Frontal cortex (tissue), 4 donors: ENCODE results near the gene ARL15. TPM values are rescaled to one million over a fixed set of nuclear protein-coding genes. Genes with fewer than 3 reads are reported as not detected.
"Not testable (repeated sequence)": the region's sequence is repeated elsewhere in the genome, so short reads cannot be mapped to it uniquely, and the experiment has no call there.

Experiments
- DNase-seq, 2 donors: peaks; one replicate each; pipeline ENCODE4 v3.0.0; 2012; ENCODE audit warnings: low spot score in 2 of 2
- FAIRE-seq: peaks from 2 replicates; lab custom pipeline; 2012; peaks lifted over from hg19 to GRCh38; lab: Jason Lieb, UNC
- total RNA-seq: library from RNA; depleted of rRNA; stranded (reverse); fragments of >200 nt; gene quantifications from one replicate; pipeline ENCODE4 v1.2.3, GENCODE V29; 2014
- donor health status: control.
- donor health status: control.
- donor health status: control.

Gene ARL15
- total RNA-seq = 123 TPM

- DNase-seq (peak; percentile 91 to 97), FAIRE-seq (peak; percentile 77)
Measured at GRCh38 chr5:54310433-54311175, at the start of gene ARL15. Gene ARL15 (minus strand): TSS chr5:54310573.

- DNase-seq = no peak
- no peak for FAIRE-seq
Measured at GRCh38 chr5:54360089-54360488, 49.7 kb upstream of the ARL15 start.

- no peak for DNase-seq
Measured at GRCh38 chr5:54357408-54358058, 47.2 kb upstream of the ARL15 start.

GRCh38 chr5:54353933-54354564 is 43.7 kb upstream of the ARL15 start:
- FAIRE-seq, DNase-seq: not testable (repeated sequence)

More at GRCh38 chr5:54357408-54358058, 47.2 kb upstream of the ARL15 start:
- FAIRE-seq = no peak

- not testable (repeated sequence) for FAIRE-seq, DNase-seq
Measured at GRCh38 chr5:54352580-54352979, 42.2 kb upstream of the ARL15 start.

- DNase-seq (no peak), FAIRE-seq (no peak)
Measured at GRCh38 chr5:54347221-54347865, 37.0 kb upstream of the ARL15 start.

GRCh38 chr5:54344653-54345052 is 34.3 kb upstream of the ARL15 start:
- DNase-seq (no peak), FAIRE-seq (no peak)

- DNase-seq = no peak
- FAIRE-seq = no peak
Measured at GRCh38 chr5:54341971-54342370, 31.6 kb upstream of the ARL15 start.

- FAIRE-seq = no peak
- DNase-seq = no peak
Measured at GRCh38 chr5:54337523-54337922, 27.1 kb upstream of the ARL15 start.

GRCh38 chr5:54332720-54333119 is 22.3 kb upstream of the ARL15 start:
- FAIRE-seq = no peak

GRCh38 chr5:54329731-54330709 is 19.6 kb upstream of the ARL15 start:
- no peak for FAIRE-seq
- DNase-seq = no peak

More at GRCh38 chr5:54332720-54333119, 22.3 kb upstream of the ARL15 start:
- no peak for DNase-seq

GRCh38 chr5:54326662-54327270 is 16.4 kb upstream of the ARL15 start:
- DNase-seq (no peak), FAIRE-seq (no peak)

- FAIRE-seq (no peak), DNase-seq (no peak)
Measured at GRCh38 chr5:54325610-54326311, 15.4 kb upstream of the ARL15 start.

GRCh38 chr5:54325272-54325609 is 14.9 kb upstream of the ARL15 start:
- FAIRE-seq (no peak), DNase-seq (no peak)

GRCh38 chr5:54324651-54325271 is 14.4 kb upstream of the ARL15 start:
- no peak for FAIRE-seq
- DNase-seq = no peak

GRCh38 chr5:54323495-54323894 is 13.1 kb upstream of the ARL15 start:
- DNase-seq (no peak), FAIRE-seq (no peak)

GRCh38 chr5:54320256-54320655 is 9.9 kb upstream of the ARL15 start:
- DNase-seq (no peak), FAIRE-seq (no peak)
